GM21360 (cell line): ENCODE data around the gene IFITM5.
"Not testable (repeated sequence)": the region's sequence is repeated elsewhere in the genome, so short reads cannot be mapped to it uniquely, and the experiment has no call there.

Source experiments
- ATAC-seq: cut with Tn5 transposase; IDR thresholded peaks from one replicate; pipeline ENCODE4 v1.9.1; 2021; ENCODE audit warnings: mild to moderate bottlenecking, moderate library complexity; ENCODE audit not compliant: unreplicated experiment

IFITM5 gene

GRCh38 chr11:296171-297050 lies 2.9 kb downstream of the IFITM5 start:
- no peak for ATAC-seq

- no peak for ATAC-seq
Observed at GRCh38 chr11:295351-296170, 3.8 kb downstream of the IFITM5 start.

GRCh38 chr11:294780-295179 lies 4.5 kb downstream of the IFITM5 start:
- no peak for ATAC-seq

GRCh38 chr11:293852-294661 lies 5.3 kb downstream of the IFITM5 start:
- ATAC-seq = no peak

GRCh38 chr11:293271-293851 lies 6.0 kb downstream of the IFITM5 start:
- no peak for ATAC-seq

GRCh38 chr11:292211-293121 lies 6.9 kb downstream of the IFITM5 start:
- ATAC-seq = no peak

- ATAC-seq = no peak
Observed at GRCh38 chr11:291281-292210, 7.8 kb downstream of the IFITM5 start.

- ATAC-seq = no peak
Observed at GRCh38 chr11:290621-291231, 8.6 kb downstream of the IFITM5 start.

- no peak for ATAC-seq
Observed at GRCh38 chr11:289712-290620, 9.4 kb downstream of the IFITM5 start.

GRCh38 chr11:289398-289711 lies 10.0 kb downstream of the IFITM5 start:
- ATAC-seq = no peak

- no peak for ATAC-seq
Observed at GRCh38 chr11:288478-289397, 10.6 kb downstream of the IFITM5 start, which contains the start of gene PGGHG. PGGHG (plus strand) TSS chr11:289126; CDS start chr11:289817, 691 bp downstream.

- ATAC-seq = no peak
Observed at GRCh38 chr11:287821-288477, 11.4 kb downstream of the IFITM5 start.

- not testable (repeated sequence) for ATAC-seq
Observed at GRCh38 chr11:286977-287820, 12.1 kb downstream of the IFITM5 start.

- ATAC-seq = no peak
Observed at GRCh38 chr11:285894-286220, 13.5 kb downstream of the IFITM5 start.
